22Rv1 (cell line): ENCODE measurements around the gene SPATC1L.

Experiments
- H3K27ac ChIP-seq: fragments of 450-650 bp; 2 replicates; pipeline ENCODE4 v1.5.1; 2017
- CTCF ChIP-seq: fragments of 450-650 bp; IDR thresholded peaks from 2 replicates; pipeline ENCODE4 v1.5.1; 2017; ENCODE audit warnings: mild to moderate bottlenecking
- ZFX ChIP-seq: fragments of 450-650 bp; IDR thresholded peaks from 2 replicates; pipeline ENCODE4 v1.6.1; 2017; ENCODE audit warnings: antibody characterized with exemption, borderline replicate concordance

The SPATC1L gene

DNA sequence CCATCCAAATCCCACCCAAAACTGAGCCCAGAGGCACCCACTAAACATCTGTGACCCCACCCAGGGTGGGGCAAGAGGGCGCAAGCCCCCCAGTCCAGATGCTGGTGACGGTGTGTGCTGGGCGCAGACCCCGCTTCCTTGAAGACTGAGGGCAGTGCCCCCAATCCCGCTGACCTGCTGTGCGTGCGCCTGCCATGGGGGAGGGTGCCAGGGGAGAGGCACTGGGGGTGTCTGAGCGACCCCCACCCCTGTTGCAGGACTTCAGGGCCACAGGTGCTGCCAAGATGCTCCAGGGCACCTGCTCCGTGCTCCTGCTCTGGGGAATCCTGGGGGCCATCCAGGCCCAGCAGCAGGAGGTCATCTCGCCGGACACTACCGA is 73.1 kb downstream of the SPATC1L start:
- no peak overlapping the region for H3K27ac ChIP-seq
- no peak for TF ChIP-seq ZFX
- no peak for TF ChIP-seq CTCF
